K562 (cell line): Measurements from ENCODE around the gene EIF3J. TPM values are rescaled to one million over a fixed set of nuclear protein-coding genes. Genes with fewer than 3 reads are reported as not detected.

Experiments used
- ARHGAP35 ChIP-seq: fragments of 450-650 bp; IDR thresholded peaks from 2 replicates; pipeline ENCODE4 v1.6.1; 2018; ENCODE audit not compliant: partially characterized antibody
- BHLHE40 ChIP-seq: IDR thresholded peaks from 2 replicates; pipeline ENCODE4 v1.6.1; 2011; ENCODE audit warnings: low read length, improper control_type of control experiment
- BRD9 ChIP-seq: fragments of 450-650 bp; IDR thresholded peaks from 2 replicates; pipeline ENCODE4 v1.6.1; 2018; ENCODE audit warnings: low read depth; ENCODE audit not compliant: partially characterized antibody
- CGGBP1 ChIP-seq: fragments of 250-450 bp; sonication (Bioruptor Pico); IDR thresholded peaks from 2 replicates; pipeline ENCODE4 v1.9.0; 2021; ENCODE audit warnings: mild to moderate bottlenecking
- DDX20 ChIP-seq: fragments of 450-650 bp; IDR thresholded peaks from 2 replicates; pipeline ENCODE4 v1.6.1; 2016; ENCODE audit warnings: missing genetic modification characterization, low read depth, mild to moderate bottlenecking, missing compliant biosample characterization, moderate library complexity
- E2F3 ChIP-seq: fragments of 250-450 bp; sonication (Bioruptor Pico); IDR thresholded peaks from 2 replicates; pipeline ENCODE4 v1.4.0; 2020; ENCODE audit warnings: mild to moderate bottlenecking
- ELF2 ChIP-seq: fragments of 250-450 bp; sonication (Bioruptor Pico); IDR thresholded peaks from 2 replicates; pipeline ENCODE4 v1.5.0; 2021; ENCODE audit warnings: mild to moderate bottlenecking
- EP400 ChIP-seq: fragments of 450-650 bp; IDR thresholded peaks from 2 replicates; pipeline ENCODE4 v1.6.1; 2017; ENCODE audit warnings: antibody characterized with exemption, mild to moderate bottlenecking, moderate library complexity
- FOXJ2 ChIP-seq: fragments of 200-800 bp; sonication (Bioruptor generic); IDR thresholded peaks from 2 replicates; pipeline ENCODE4 v1.6.1; 2016; ENCODE audit warnings: missing genetic modification characterization, missing compliant biosample characterization
- GATAD2A ChIP-seq: fragments of 450-650 bp; IDR thresholded peaks from 2 replicates; pipeline ENCODE4 v1.6.1; 2017
- HMGXB4 ChIP-seq: sonication (generic); formaldehyde crosslinking; IDR thresholded peaks from 2 replicates; pipeline ENCODE4 v1.8.1; 2023; ENCODE audit warnings: mild to moderate bottlenecking, missing genetic modification reagents
- IRF9 ChIP-seq: fragments of 450-650 bp; IDR thresholded peaks from 2 replicates; pipeline ENCODE4 v1.6.1; 2016; ENCODE audit warnings: missing biosample characterization, missing genetic modification characterization
- KAT2B ChIP-seq: IDR thresholded peaks from one replicate; pipeline ENCODE4 v1.6.1; 2012; ENCODE audit warnings: low read depth, mild to moderate bottlenecking, control low read depth, inconsistent platforms, low read length, moderate library complexity
- PHB2 ChIP-seq: fragments of 450-650 bp; IDR thresholded peaks from 2 replicates; pipeline ENCODE4 v1.6.1; 2017; ENCODE audit warnings: low read depth
- SMAD3 ChIP-seq: fragments of 450-650 bp; formaldehyde crosslinking; conservative IDR thresholded peaks from 2 replicates; pipeline ENCODE4 v1.4.0; 2020; ENCODE audit warnings: mild to moderate bottlenecking
- SRSF7 ChIP-seq: fragments of 200-400 bp; formaldehyde crosslinking; optimal IDR thresholded peaks from 2 replicates; pipeline ENCODE3; 2017; ENCODE audit warnings: mild to moderate bottlenecking, low read depth, low read length
- TAF15 ChIP-seq: fragments of 200-400 bp; formaldehyde crosslinking; IDR thresholded peaks from 2 replicates; pipeline ENCODE4 v1.6.1; 2017; ENCODE audit warnings: mild to moderate bottlenecking, low read depth, low read length, moderate library complexity
- TSHZ1 ChIP-seq: fragments of 250-450 bp; sonication (Bioruptor Pico); IDR thresholded peaks from 2 replicates; pipeline ENCODE4 v1.4.0; 2020; ENCODE audit warnings: mild to moderate bottlenecking, moderate library complexity
- WHSC1 ChIP-seq: IDR thresholded peaks from one replicate; pipeline ENCODE4 v1.6.1; 2012; ENCODE audit warnings: low read length, control low read depth, inconsistent platforms
- ZBTB9 ChIP-seq: fragments of 450-650 bp; formaldehyde crosslinking; IDR thresholded peaks from 2 replicates; pipeline ENCODE4 v1.4.0; 2020; ENCODE audit warnings: mild to moderate bottlenecking, moderate library complexity
- ZNF146 ChIP-seq: IDR thresholded peaks from one replicate; pipeline ENCODE4 v1.6.1; 2018; ENCODE audit warnings: missing compliant biosample characterization; ENCODE audit not compliant: unreplicated experiment
- ZNF445 ChIP-seq: fragments of 250-450 bp; sonication (Bioruptor Pico); IDR thresholded peaks from 2 replicates; pipeline ENCODE4 v1.4.0; 2020; ENCODE audit warnings: low read depth, mild to moderate bottlenecking, moderate library complexity
- polyA plus RNA-seq, 8 experiments: library from polyadenylated mRNA; depleted of rRNA in 4 of 8; stranded (reverse) in 5 of 8; unstranded in 3 of 8; fragments of >200 nt; fragmentation: Nextera tagmentation in 2 of 8; fragmentation: Illumina TruSeq in 1 of 8; extraction: Ambion mirVana in 2 of 8; extraction: Trizol in 1 of 8; gene quantifications; 2 replicates each; pipeline versions ENCODE4 v1.2.1 to v1.2.3, GENCODE V29; 2011 to 2014; ENCODE audit warnings: inconsistent platforms in 1 of 8, missing spikeins in 1 of 8
- total RNA-seq, 7 experiments: library from RNA; depleted of rRNA in 6 of 7; stranded (reverse); fragments of >200 nt in 6 of 7; fragmentation: Illumina TruSeq in 2 of 7; extraction: Trizol in 2 of 7; gene quantifications; 2 replicates each; pipeline versions ENCODE4 v1.2.1 to v1.2.3, GENCODE V29; 2011 to 2021; ENCODE audit warnings: low replicate concordance in 1 of 7

EIF3J gene
- total and polyA plus RNA-seq, 9 of the 15 experiments (the other 6 are each of a cell fraction or from before 2014, with no cell fraction given) = 44.2 to 217 (median 151) TPM

GRCh38 chr15:44536302-44536961 lies 515 bp upstream of the EIF3J start (continued):
- TF ChIP-seq HMGXB4 (CRISPR knock-in tag) = 0 out of 2 replicates have a peak, but pooled peaks have one; percentile 10
- TF ChIP-seq ZNF445 (CRISPR knock-in tag) = no peak
- TF ChIP-seq KAT2B = no peak
- no peak; the same call in 1 of the 2 replicates for TF ChIP-seq SMAD3 (CRISPR knock-in tag)
- no peak for TF ChIP-seq PHB2
- TF ChIP-seq TSHZ1 (CRISPR knock-in tag) = no peak
- no peak for TF ChIP-seq BHLHE40
- no peak for TF ChIP-seq SRSF7
- no peak for TF ChIP-seq IRF9 (tag)
- no peak for TF ChIP-seq ELF2 (CRISPR knock-in tag)
- TF ChIP-seq ZNF146 (CRISPR knock-in tag) = no peak
- no peak for TF ChIP-seq WHSC1
- no peak for TF ChIP-seq DDX20 (tag)
- TF ChIP-seq E2F3 (CRISPR knock-in tag) = peak; percentile 29; the same call in 1 of the 2 replicates
- no peak; the same call in 1 of the 2 replicates for TF ChIP-seq CGGBP1 (CRISPR knock-in tag)
- no peak for TF ChIP-seq GATAD2A
- peak; percentile 85 for TF ChIP-seq EP400
- TF ChIP-seq ZBTB9 (CRISPR knock-in tag) = no peak; the same call in 1 of the 2 replicates
- no peak for TF ChIP-seq FOXJ2 (tag)
- TF ChIP-seq BRD9 = peak; percentile 64
- TF ChIP-seq TAF15 = no peak
- no peak for TF ChIP-seq ARHGAP35
